ENCODE data around the gene MGAT4A.

DNA sequence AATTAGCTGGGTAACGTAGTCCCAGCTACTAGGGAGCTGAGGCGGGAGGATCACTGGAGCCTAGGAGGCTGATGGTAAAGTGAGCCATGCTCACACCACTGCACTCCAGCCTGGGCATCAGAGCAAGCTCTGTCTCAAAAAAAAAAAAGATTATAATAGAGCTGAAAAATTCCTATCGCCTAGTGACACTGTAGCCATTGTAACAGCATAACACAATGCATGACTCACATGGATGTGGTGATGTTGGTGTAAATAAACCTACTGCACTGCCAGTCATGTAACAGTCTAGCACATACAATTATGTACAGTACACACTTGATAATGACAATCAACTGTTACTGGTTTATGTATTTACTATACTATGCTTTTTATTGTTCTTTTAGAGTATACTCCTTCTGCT, 39.6 kb downstream of the MGAT4A start:
- no peak for TF ChIP-seq GATAD2A (CRISPR knock-in tag; IDR thresholded peaks at IDR 0.05)
- no peak for TF ChIP-seq CENPT (CRISPR knock-in tag; IDR thresholded peaks at IDR 0.05; ENCODE audit: low read depth)
